ENCODE data around the gene PAPPA2. TPM values are rescaled to one million over a fixed set of nuclear protein-coding genes. Genes with fewer than 3 reads are reported as not detected.

The PAPPA2 gene
- total and polyA plus RNA-seq, 2 of the 8 experiments (the other 6 are each of a cell fraction or from before 2014, with no cell fraction given), result 0.08 to 0.88 TPM

GRCh38 chr1:176670853-176671252, 207.9 kb downstream of the PAPPA2 start:
- Histone ChIP-seq H3K27ac (ENCODE audit: low read depth, low read length) (no peak overlapping the region), H2BK12ac (ENCODE audit: low read depth, low read length) (no peak overlapping the region), H3K18ac (ENCODE audit: extremely low read depth, low read length) (no peak overlapping the region), H3K79me2 (ENCODE audit: control insufficient read depth in 1 of 2, insufficient read depth in 2 of 2, low read length in 2 of 2) (no peaks in the 10 kb centered on the region), H4K5ac (ENCODE audit: insufficient read length, low read depth, low read length) (no peak overlapping the region), H3K27me3 (replicated peaks in 1 of 4; ENCODE audit: control insufficient read depth in 3 of 4, extremely low read depth in 1 of 4, insufficient read depth in 3 of 4, low read length in 3 of 4) (no peaks in the 10 kb centered on the region), H3K4ac (replicated peaks; ENCODE audit: insufficient read length, low read depth, low read length) (no peak overlapping the region), H3K9ac (replicated peaks in 1 of 4; ENCODE audit: extremely low read depth in 1 of 4, low read depth in 3 of 4, low read length in 3 of 4) (no peak overlapping the region), H3K4me1 (replicated peaks in 1 of 4; ENCODE audit: control insufficient read depth in 3 of 4, insufficient read depth in 4 of 4, low read length in 3 of 4) (no peaks in the 10 kb centered on the region), H2BK120ac (replicated peaks; ENCODE audit: low read depth, low read length) (no peak overlapping the region), H4K20me1 (replicated peaks in 1 of 2; ENCODE audit: control insufficient read depth in 1 of 2, insufficient read depth in 2 of 2, low read length in 2 of 2) (no peaks in the 10 kb centered on the region), H2BK20ac (ENCODE audit: low read length) (no peak overlapping the region), H2AK5ac (ENCODE audit: low read depth, low read length) (no peak overlapping the region), H3K36me3 (ENCODE audit: control insufficient read depth in 2 of 4, insufficient read depth in 4 of 4, low read length in 3 of 4) (no peaks in the 10 kb centered on the region), H3K23ac (ENCODE audit: insufficient read length) (no peak overlapping the region), H3K4me2 (ENCODE audit: insufficient read depth in 1 of 2, low read depth in 2 of 2, low read length in 2 of 2) (no peak overlapping the region), H3K4me3 (ENCODE audit: extremely low read depth in 1 of 4, insufficient read depth in 2 of 4, low read depth in 3 of 4, low read length in 4 of 4) (no peak overlapping the region), H2BK5ac (ENCODE audit: low read depth, low read length) (no peak overlapping the region), H3K14ac (ENCODE audit: insufficient read length) (no peak overlapping the region), H2BK15ac (ENCODE audit: low read length) (no peak overlapping the region), H3K23me2 (ENCODE audit: low read depth, low read length) (no peaks in the 10 kb centered on the region; the same call in 1 of the 2 replicates), H4K91ac (replicated peaks; ENCODE audit: insufficient read length, low read length) (no peak overlapping the region), H3K79me1 (ENCODE audit: low read depth, low read length) (no peaks in the 10 kb centered on the region), H3K9me3 (ENCODE audit: insufficient read depth in 2 of 2, low read depth in 1 of 2, low read length in 1 of 2) (no peaks in the 10 kb centered on the region), H3K56ac (replicated peaks; ENCODE audit: insufficient read length, low read depth, low read length) (no peak overlapping the region), H4K8ac (ENCODE audit: extremely low read depth, insufficient read depth, low read length) (no peak overlapping the region), H2AFZ (ENCODE audit: low read length) (no peak overlapping the region)
- DNase-seq (ENCODE audit: low read depth in 1 of 2, low spot score in 2 of 2), result no peak
- TF ChIP-seq CTCF (IDR thresholded peaks at IDR 0.05; ENCODE audit: control extremely low read depth in 1 of 3, insufficient read depth in 1 of 3, low read depth in 1 of 3, low read length in 3 of 3) (peak; percentile 6 to 39 (median 31); a peak in 3 of 4 replicates), RAD21 (IDR thresholded peaks at IDR 0.05 in 1 of 2, conservative IDR thresholded peaks at IDR 0.05 in 1 of 2; ENCODE audit: low read depth in 2 of 2, low read length in 2 of 2) (peak; percentile 42 to 50), CREB1 (IDR thresholded peaks at IDR 0.05) (no peak)
- CTCF ChIA-PET (ENCODE audit: partially characterized antibody), result interaction anchor here (0.7 to 4.9 kb wide), 5 partner anchors 10 to 207 kb away, joined by 3 to 33 read pairs (median 3); no protein-coding TSS in a partner anchor
- POLR2A ChIA-PET (ENCODE audit: partially characterized antibody), result no interaction called here
- 80% methylated on average over 3 of the region's 3 CpGs; no CpG with 5 or more reads in 1 of the 2 experiments for WGBS, 2 experiments (ENCODE audit: extremely low coverage in 1 of 2, insufficient coverage in 1 of 2, insufficient read length in 1 of 2, insufficient replicate concordance in 2 of 2, low coverage in 1 of 2, low lambda C conversion rate in 2 of 2, missing lambda C conversion rate in 1 of 2)
- FAIRE-seq, result no peak
